Keratinocyte (primary cell): ENCODE results near the gene FOXE3. TPM values are rescaled to one million over a fixed set of nuclear protein-coding genes. Genes with fewer than 3 reads are reported as not detected.

Experiments used
- DNase-seq: peaks from one replicate; pipeline ENCODE4 v3.0.0-alpha.2; 2011; ENCODE audit warnings: low read depth, missing footprints, low spot score
- FAIRE-seq: peaks from 2 replicates; lab custom pipeline; 2011; peaks lifted over from hg19 to GRCh38; lab: Jason Lieb, UNC
- H2AFZ ChIP-seq: 2 replicates; pipeline ENCODE4 v1.6.0; 2012; ENCODE audit warnings: low read length, control low read depth, inconsistent platforms; ENCODE audit not compliant: control insufficient read depth
- H3K27ac ChIP-seq: 2 replicates; pipeline ENCODE4 v1.5.1; 2011; ENCODE audit warnings: low read length; ENCODE audit not compliant: control insufficient read depth, insufficient read depth
- H3K27me3 ChIP-seq: 3 replicates; pipeline ENCODE4 v1.6.0; 2011; ENCODE audit warnings: low read length; ENCODE audit not compliant: control insufficient read depth, insufficient read depth; ENCODE audit errors: extremely low read depth
- H3K36me3 ChIP-seq, 2 experiments: 2 replicates in 1 of 2; 3 replicates in 1 of 2; pipeline ENCODE4 v1.5.1; 2011; ENCODE audit warnings: low read length in 2 of 2, mild to moderate bottlenecking in 1 of 2; ENCODE audit not compliant: control insufficient read depth in 2 of 2, insufficient read depth in 2 of 2; ENCODE audit errors: extremely low read depth in 1 of 2
- H3K4me1 ChIP-seq: 3 replicates; pipeline ENCODE4 v1.5.1; 2011; ENCODE audit warnings: low read length; ENCODE audit not compliant: control insufficient read depth, insufficient read depth; ENCODE audit errors: extremely low read depth
- H3K4me2 ChIP-seq: 3 replicates; pipeline ENCODE4 v1.6.0; 2011; ENCODE audit warnings: low read depth, low read length; ENCODE audit not compliant: control insufficient read depth, insufficient read depth; ENCODE audit errors: extremely low read depth
- H3K4me3 ChIP-seq, 3 experiments: fragments of 200-600 bp in 1 of 3; sonication (generic) in 1 of 3; 2 replicates in 2 of 3; 3 replicates in 1 of 3; pipeline ENCODE4 v1.5.1; 2011 to 2016; ENCODE audit warnings: low read length in 3 of 3, mild to moderate bottlenecking in 3 of 3, control low read depth in 2 of 3, inconsistent platforms in 1 of 3, low read depth in 1 of 3, mixed read lengths in 1 of 3, mixed run types in 1 of 3, moderate library complexity in 1 of 3; ENCODE audit not compliant: control insufficient read depth in 2 of 3, insufficient read depth in 2 of 3; ENCODE audit errors: extremely low read depth in 1 of 3
- H3K79me2 ChIP-seq: 2 replicates; pipeline ENCODE4 v1.6.0; 2012; ENCODE audit warnings: low read length; ENCODE audit not compliant: control insufficient read depth, insufficient read depth
- H3K9ac ChIP-seq: 3 replicates; pipeline ENCODE4 v1.6.0; 2011; ENCODE audit warnings: low read length; ENCODE audit not compliant: control insufficient read depth, insufficient read depth; ENCODE audit errors: extremely low read depth
- H3K9me1 ChIP-seq: 3 replicates; pipeline ENCODE4 v1.6.0; 2011; ENCODE audit warnings: low read length; ENCODE audit not compliant: control insufficient read depth, insufficient read depth; ENCODE audit errors: extremely low read depth
- H3K9me3 ChIP-seq: 2 replicates; pipeline ENCODE4 v1.5.1; 2012; ENCODE audit warnings: low read depth, low read length; ENCODE audit not compliant: control insufficient read depth
- H4K20me1 ChIP-seq: 3 replicates; pipeline ENCODE4 v1.6.0; 2011; ENCODE audit warnings: low read length; ENCODE audit not compliant: control insufficient read depth, insufficient read depth; ENCODE audit errors: extremely low read depth
- CTCF ChIP-seq, 3 experiments: IDR thresholded peaks in 1 of 3; conservative IDR thresholded peaks in 1 of 3; optimal IDR thresholded peaks in 1 of 3; 2 replicates in 2 of 3; 3 replicates in 1 of 3; pipeline versions ENCODE3 to v1.5.1; 2011; ENCODE audit warnings: low read length in 3 of 3, mild to moderate bottlenecking in 3 of 3, moderate library complexity in 2 of 3, control low read depth in 1 of 3, inconsistent platforms in 1 of 3; ENCODE audit not compliant: insufficient read depth in 2 of 3; ENCODE audit errors: extremely low read depth in 1 of 3
- EZH2 ChIP-seq: IDR thresholded peaks from one replicate; pipeline ENCODE4 v1.6.1; 2012; ENCODE audit warnings: inconsistent platforms, mild to moderate bottlenecking, low read length, moderate library complexity
- dilution Hi-C: fragments of 300-500 bp; cut with MboI; formaldehyde crosslinking; loops from one replicate; pipeline ENCODE4 v1.7.0; 2020; ENCODE audit warnings: low sequenced_read_pairs; ENCODE audit not compliant: extremely low pct_ligation_motif_present
- polyA plus RNA-seq, 5 experiments: library from polyadenylated mRNA; depleted of rRNA in 3 of 5; stranded (reverse) in 3 of 5; stranded (forward) in 1 of 5; unstranded in 1 of 5; fragments of >200 nt; gene quantifications; 1 replicate in 1 of 5; 2 replicates in 3 of 5; 3 replicates in 1 of 5; pipeline versions ENCODE4 v1.2.1 to v1.2.3, GENCODE V29; 2011 to 2012; ENCODE audit warnings: missing spikeins in 2 of 5, low read depth in 1 of 5, low replicate concordance in 1 of 5

FOXE3 gene
- polyA plus RNA-seq, 1 donor (not counting 4 experiments of a cell fraction or from before 2014, with no cell fraction given), result not detected

- no peak overlapping the region for H3K4me3 ChIP-seq
- H3K27me3 ChIP-seq, result peaks cover 3% of the 10 kb centered on the region
- H3K9ac ChIP-seq, result no peak overlapping the region
- no peak overlapping the region for H3K27ac ChIP-seq
- dilution Hi-C loops, result no loop called here
- no peaks in the 10 kb centered on the region for H4K20me1 ChIP-seq
- H3K36me3 ChIP-seq, result no peaks in the 10 kb centered on the region
- H2AFZ ChIP-seq, result no peak overlapping the region
- no peaks in the 10 kb centered on the region for H3K79me2 ChIP-seq
- DNase-seq, result no peak
- H3K4me2 ChIP-seq, result no peak overlapping the region
- no peak for TF ChIP-seq EZH2
- no peak for TF ChIP-seq CTCF (optimal IDR thresholded peaks at IDR 0.05 in 1 of 3, IDR thresholded peaks at IDR 0.05 in 1 of 3, conservative IDR thresholded peaks at IDR 0.05 in 1 of 3; ENCODE audit: extremely low read depth in 1 of 3, insufficient read depth in 2 of 3, low read length in 3 of 3)
- H3K4me1 ChIP-seq, result peaks cover 10% of the 10 kb centered on the region
- no peak for FAIRE-seq
- no peaks in the 10 kb centered on the region for H3K9me3 ChIP-seq
- no peaks in the 10 kb centered on the region for H3K9me1 ChIP-seq
Observed at GRCh38 chr1:47410068-47410455, 6.0 kb upstream of the FOXE3 start.

GRCh38 chr1:47411436-47411835, 4.6 kb upstream of the FOXE3 start:
- dilution Hi-C loops, result no loop called here
- Histone ChIP-seq H3K9ac (no peak overlapping the region), H3K79me2 (no peaks in the 10 kb centered on the region), H3K27ac (no peak overlapping the region), H3K36me3 (no peaks in the 10 kb centered on the region), H2AFZ (no peak overlapping the region), H3K27me3 (peaks cover 16% of the 10 kb centered on the region), H3K4me1 (peaks cover 10% of the 10 kb centered on the region), H3K9me1 (no peaks in the 10 kb centered on the region), H3K4me3 (no peak overlapping the region), H3K9me3 (no peaks in the 10 kb centered on the region), H3K4me2 (no peak overlapping the region), H4K20me1 (no peaks in the 10 kb centered on the region)
- TF ChIP-seq EZH2 (no peak), CTCF (optimal IDR thresholded peaks at IDR 0.05 in 1 of 3, IDR thresholded peaks at IDR 0.05 in 1 of 3, conservative IDR thresholded peaks at IDR 0.05 in 1 of 3; ENCODE audit: extremely low read depth in 1 of 3, insufficient read depth in 2 of 3, low read length in 3 of 3) (no peak)
- FAIRE-seq (no peak), DNase-seq (no peak)
